Fibroblast of lung (primary cell): ENCODE data around the gene SECISBP2L.

ENCODE experiments used
- CTCF ChIP-seq, 2 donors: IDR thresholded peaks in 1 of 2; conservative IDR thresholded peaks in 1 of 2; 1 replicate in 1 of 2; 2 replicates in 1 of 2; pipeline ENCODE4 v1.5.1; 2011 to 2012; ENCODE audit warnings: low read length in 2 of 2, control low read depth in 1 of 2, inconsistent platforms in 1 of 2, low read depth in 1 of 2, mild to moderate bottlenecking in 1 of 2
- EZH2 ChIP-seq: IDR thresholded peaks from 2 replicates; pipeline ENCODE4 v1.5.1; 2012; ENCODE audit warnings: low read length, control low read depth, mild to moderate bottlenecking; ENCODE audit errors: missing control alignments

- TF ChIP-seq CTCF (conservative IDR thresholded peaks at IDR 0.05 in 1 of 2, IDR thresholded peaks at IDR 0.05 in 1 of 2; ENCODE audit: low read depth in 1 of 2, low read length in 2 of 2) (no peak), EZH2 (no peak)
Measured at GRCh38 chr15:49093252-49094105, 47.2 kb upstream of the SECISBP2L start.
